GM21367 (cell line): ENCODE results near the gene PFKL.

Experiments
- ATAC-seq: cut with Tn5 transposase; IDR thresholded peaks from one replicate; pipeline ENCODE4 v1.9.1; 2021; ENCODE audit not compliant: unreplicated experiment

Gene PFKL

DNA sequence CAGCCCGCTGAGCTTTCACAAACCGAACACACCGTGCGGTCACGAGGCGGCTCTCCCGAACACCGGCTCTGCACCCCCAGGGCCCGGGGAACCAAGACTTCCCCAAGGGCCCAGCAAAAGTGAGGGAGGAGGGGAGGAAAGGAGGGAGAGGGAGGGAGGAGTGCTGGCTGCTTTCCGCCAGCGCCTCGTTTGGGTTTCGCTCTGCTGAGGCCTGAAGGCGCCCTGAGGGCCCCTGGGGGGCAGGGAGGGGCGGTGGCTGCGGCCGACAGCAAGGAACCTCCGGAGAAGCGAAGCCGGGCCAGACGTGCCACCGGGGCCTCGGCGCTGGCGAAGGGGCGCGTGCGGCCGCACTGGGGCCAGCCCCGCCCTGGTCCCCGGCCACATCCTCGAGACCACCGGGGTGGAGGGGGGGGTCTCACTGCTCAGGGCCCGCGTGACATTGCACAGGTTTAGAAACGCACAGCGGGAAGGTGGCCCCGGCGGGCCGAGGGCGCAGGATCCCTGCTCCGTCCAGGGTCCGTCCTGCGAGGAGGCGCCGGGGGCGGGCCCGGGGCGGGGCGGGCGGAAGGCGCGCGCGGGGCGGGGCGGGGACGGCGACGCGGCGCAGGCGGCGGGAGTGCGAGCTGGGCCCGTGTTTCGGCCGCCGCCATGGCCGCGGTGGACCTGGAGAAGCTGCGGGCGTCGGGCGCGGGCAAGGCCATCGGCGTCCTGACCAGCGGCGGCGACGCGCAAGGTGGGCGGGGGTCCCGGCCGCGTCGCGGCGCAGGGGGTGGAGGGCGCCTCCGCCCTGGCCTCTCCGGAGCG is at the start of gene PFKL:
Gene PFKL, plus strand, starts transcription at position 596 of the 804 bp plus-strand sequence. Its CDS starts 53 bp downstream, at position 649.
- ATAC-seq = peak; percentile 42

DNA sequence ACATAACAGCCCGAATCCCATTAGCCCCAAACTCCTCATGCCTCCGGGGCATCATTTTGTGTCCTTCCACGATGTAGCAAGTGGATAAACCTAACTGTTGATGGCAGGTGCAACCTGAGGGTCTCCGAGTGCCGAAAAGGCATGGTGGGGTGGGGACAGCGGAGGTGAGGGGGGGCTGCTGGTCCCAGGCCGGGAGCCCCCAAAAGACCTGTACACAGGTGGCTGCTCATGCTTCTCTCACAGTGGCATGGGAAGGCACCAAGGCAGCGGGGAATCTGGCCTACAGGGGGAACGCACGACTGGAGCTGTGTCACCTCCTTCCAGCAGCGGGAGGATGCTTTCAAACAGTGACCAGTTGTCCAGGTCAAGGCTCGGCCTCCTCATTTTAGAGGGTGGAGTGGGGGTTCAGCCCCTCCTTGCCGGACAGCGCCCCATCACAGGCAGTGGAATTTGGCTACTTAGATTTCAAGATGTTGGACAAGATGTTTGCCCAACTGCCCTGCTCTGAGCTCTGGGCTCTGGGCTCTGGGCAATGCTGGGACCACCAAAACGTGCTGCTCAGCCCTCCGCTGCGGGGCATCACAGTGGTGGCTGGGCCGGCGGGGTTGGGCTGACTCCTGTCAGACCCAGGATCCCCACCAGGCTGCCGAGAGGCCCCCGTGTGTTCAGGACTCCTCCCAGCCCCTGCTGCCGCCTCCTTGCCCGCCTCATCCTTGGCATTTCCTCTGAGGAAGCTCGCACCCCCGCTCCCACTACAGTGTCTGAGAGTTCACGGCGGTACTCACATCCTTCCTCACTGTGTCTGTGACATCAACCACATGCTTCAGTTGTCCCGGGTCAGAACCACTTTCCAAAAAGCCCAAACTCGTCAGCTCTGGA is 45.8 kb upstream of the PFKL start:
- ATAC-seq = no peak

DNA sequence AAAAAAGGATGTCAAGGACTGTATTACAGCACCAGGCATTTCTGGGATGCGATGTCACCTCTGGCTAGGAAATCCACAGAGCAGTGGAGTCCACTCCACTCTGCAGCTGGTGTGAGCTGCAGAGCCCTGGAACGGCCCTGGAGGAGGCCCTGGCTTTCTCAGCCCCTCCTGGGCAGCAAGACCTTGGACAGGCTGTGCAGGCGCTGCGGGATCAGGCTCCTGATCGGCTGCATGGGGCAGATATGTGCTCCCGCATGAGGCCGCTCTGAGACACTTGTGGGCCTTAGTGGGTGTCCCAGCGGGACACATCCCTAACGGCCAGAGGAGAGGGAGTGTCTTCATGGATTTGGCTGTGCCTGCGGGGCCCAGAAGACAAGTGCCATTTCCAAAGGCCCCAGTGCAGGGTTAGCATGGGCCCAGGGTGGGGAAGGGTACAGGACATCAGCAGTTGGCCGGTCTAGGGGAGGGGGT is 44.3 kb upstream of the PFKL start:
- no peak for ATAC-seq

- no peak for ATAC-seq
Observed at GRCh38 chr21:44258056-44258725, 41.7 kb upstream of the PFKL start.

GRCh38 chr21:44259082-44259705 is 40.7 kb upstream of the PFKL start:
- ATAC-seq = no peak

DNA sequence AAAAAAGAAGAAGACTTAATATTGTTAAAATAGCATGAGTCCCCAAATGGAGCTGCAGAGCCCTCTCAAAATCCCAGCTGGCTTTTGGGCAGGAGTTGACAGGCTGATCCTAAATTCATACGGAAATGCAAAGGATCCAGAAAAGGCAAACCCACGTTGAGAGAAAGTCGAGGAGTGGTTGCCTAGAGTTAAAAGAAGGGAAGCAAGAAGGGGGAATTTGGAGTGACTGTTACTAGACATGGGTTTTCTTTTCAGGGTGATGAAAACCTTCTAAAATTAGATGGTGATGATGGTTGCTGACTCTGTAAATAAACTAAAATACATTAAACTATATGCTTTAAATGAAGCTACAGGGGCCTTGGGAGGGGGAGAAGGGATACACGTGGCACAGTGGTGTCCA is 39.8 kb upstream of the PFKL start:
- ATAC-seq = no peak

- no peak for ATAC-seq
Observed at GRCh38 chr21:44260791-44261631, 38.8 kb upstream of the PFKL start.

DNA sequence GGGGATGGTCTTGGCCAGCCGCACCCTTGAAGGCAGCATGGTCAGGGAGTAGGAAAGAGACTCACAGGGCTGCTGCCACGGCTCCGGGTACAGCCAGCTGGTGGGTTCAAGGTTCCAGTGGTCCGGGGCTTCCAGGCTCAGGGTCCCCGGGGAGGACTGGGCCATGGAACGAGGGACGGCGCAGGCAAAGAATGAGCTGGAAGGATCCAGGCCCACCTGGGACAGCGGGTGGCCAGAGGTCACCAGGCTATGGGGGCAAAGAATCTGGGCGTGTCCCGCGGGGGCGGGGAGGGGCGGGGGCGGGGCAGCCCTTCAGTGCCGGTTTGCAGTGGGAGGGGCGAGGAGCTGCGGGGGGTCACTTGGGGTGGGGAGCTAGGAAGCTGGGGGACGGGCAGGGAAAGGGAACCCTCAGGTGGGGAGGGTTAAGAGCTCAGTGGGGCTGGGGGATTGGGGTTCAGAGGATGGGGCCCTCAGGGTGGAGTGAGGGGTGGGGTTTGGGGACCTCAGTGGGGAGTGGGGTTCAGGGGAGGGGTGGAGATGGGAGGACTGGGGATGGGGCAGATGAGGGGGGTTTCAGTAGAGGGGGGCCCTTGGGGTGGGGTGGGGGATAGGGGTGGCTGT is 38.1 kb upstream of the PFKL start, which contains the start of gene DNMT3L:
Gene DNMT3L, minus strand, starts transcription at position 223 of the 621 bp plus-strand sequence. CDS start 638 bp downstream, outside the sequence.
- no peak for ATAC-seq

GRCh38 chr21:44262338-44263056 is 37.4 kb upstream of the PFKL start:
- no peak for ATAC-seq

- no peak for ATAC-seq
Observed at GRCh38 chr21:44263221-44263760, 36.6 kb upstream of the PFKL start.

- ATAC-seq = no peak
Observed at GRCh38 chr21:44263768-44264167, 36.1 kb upstream of the PFKL start.

GRCh38 chr21:44265734-44266270 is 34.1 kb upstream of the PFKL start:
- ATAC-seq = no peak

DNA sequence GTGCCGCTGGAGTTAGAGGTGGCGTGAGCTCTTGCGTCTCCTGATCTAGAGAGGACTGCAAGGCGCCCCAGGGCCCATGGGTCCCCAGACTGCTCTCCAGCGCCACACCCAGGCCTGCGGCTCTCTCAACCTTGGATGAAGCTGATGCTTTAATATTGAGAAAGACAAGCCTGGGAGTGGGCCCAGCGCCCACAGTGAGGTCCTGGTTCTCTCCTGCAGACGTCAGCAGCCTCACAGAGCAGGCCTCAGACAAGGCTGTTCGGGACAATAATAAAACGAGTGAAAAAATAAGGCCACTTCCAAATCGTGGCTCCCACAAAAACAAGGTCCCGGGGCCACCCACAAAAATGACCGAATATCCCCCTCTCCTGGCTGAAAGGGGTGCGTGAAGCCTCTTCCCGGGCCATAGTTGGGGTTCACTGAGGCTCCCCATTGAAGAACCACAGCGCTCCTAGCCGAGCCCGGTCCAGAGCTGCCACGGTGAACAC is 32.2 kb upstream of the PFKL start:
- no peak for ATAC-seq

DNA sequence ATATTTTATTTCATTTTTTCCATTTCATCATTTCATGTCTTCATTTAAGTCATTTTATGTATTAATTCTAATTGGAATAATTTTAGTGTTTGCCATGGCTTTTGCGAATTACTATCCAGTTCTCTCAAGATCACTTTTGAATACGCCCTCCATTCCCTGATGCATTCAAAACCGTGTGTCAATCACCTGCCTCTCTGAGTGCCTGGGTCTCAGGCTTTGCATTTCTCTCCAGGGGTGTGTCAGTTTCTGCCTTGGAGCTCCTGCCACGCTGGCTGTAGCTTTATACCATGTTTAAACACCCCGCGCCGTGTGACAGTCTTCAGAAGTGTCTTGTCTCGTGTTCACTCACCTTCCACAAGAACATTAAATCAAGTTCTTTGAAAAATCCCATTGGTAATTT is 30.8 kb upstream of the PFKL start:
- ATAC-seq = no peak

GRCh38 chr21:44271558-44272283 is 28.1 kb upstream of the PFKL start:
- ATAC-seq = no peak

DNA sequence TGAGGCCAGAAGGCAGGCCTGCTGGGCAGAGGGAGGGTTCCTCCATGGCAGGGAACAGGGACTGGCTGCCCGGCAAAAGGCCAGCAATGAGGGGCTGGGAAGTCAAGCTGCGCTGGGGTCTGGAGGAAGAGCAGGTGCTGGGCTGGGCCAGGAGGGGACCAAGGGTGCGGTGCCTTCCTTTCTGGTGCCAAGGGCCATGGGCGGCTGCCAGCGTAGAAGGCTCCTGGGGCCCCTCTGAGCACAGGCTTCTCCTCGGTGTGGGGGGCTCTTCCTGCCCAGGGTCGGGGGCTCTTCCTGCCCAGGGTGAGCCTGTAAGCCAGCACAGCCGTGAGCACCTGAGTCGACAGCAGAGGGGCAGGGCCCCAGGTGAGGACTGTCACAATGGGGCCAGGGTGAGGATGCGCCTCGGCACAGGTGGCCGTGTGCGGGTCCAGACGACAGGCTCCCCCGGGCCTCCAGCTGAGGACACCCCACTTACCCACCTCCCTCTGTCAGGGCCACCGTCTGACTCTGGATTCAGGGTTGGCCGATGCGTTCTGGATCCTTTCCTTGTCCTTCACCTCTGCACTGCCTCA is 27.5 kb upstream of the PFKL start:
- ATAC-seq = no peak

DNA sequence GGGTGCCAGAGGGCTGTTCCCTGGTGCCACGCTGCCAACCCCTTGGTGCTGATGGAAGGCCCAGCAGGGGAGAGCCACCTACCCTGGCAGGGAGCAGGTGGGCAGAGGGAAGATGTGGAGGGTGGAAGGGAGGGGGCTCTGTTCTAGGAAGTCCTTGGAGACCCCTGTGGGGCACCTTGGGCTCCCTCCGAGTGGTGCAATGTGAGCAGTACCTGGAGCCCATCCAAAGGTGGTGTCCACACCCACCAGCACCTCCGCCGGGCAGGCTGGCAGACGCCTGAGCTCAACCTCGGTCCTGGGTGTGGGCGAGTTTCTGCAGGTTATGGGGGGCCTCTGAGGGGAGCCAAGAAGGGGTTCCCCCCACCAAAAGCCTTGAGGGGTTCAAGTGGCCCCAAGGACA is 26.8 kb upstream of the PFKL start:
- no peak for ATAC-seq
